HepG2 (cell line): ENCODE data around the gene BOLA3. TPM values are rescaled to one million over a fixed set of nuclear protein-coding genes. Genes with fewer than 3 reads are reported as not detected.
A peak's percentile ranks its signal among the peaks of the same experiment; 100 is the strongest.

ENCODE experiments used
- ATAC-seq: fragments of 200-7000 bp; cut with Tn5 transposase; 3 replicates; pipeline ENCODE4 v1.9.1; 2020; ENCODE audit warnings: mild to moderate bottlenecking, moderate library complexity
- BruUV-seq: library from RNA; stranded (reverse); fragments of 400-500 nt; replicated peaks from 2 replicates; lab custom pipeline; 2021; lab: Mats Ljungman, UMichigan
- CTCF ChIA-PET: fragments of 300-600 bp; formaldehyde crosslinking; extraction: SDS; loops from one replicate; lab custom pipeline; 2021; ENCODE audit warnings: low total read pairs, inconsistent platforms, low intra/inter-chr PET ratio; lab: Yijun Ruan, JAX
- POLR2A ChIA-PET: fragments of 350-600 bp; sonication (Branson Sonifier 250); formaldehyde crosslinking; loops from one replicate; lab custom pipeline; 2020; ENCODE audit warnings: antibody characterized with exemption, inconsistent platforms; lab: Yijun Ruan, JAX
- DNase-seq: peaks from one replicate; pipeline ENCODE4 v3.0.0-alpha.2; 2015; ENCODE audit warnings: low spot score
- FAIRE-seq: peaks from 3 replicates; lab custom pipeline; 2011; peaks lifted over from hg19 to GRCh38; lab: Jason Lieb, UNC
- H2AFZ ChIP-seq: one replicate; pipeline ENCODE4 v1.6.1; 2011; ENCODE audit warnings: low read length, inconsistent platforms
- H3K27ac ChIP-seq: fragments of 300-600 bp; 3 replicates; pipeline ENCODE4 v1.8.0; 2011; ENCODE audit warnings: mixed run types, mild to moderate bottlenecking, mixed read lengths, low read length, inconsistent platforms; ENCODE audit not compliant: insufficient read depth; ENCODE audit errors: extremely low read length
- H3K27me3 ChIP-seq, 2 experiments: fragments of 200-600 bp in 1 of 2; 2 replicates in 1 of 2; 3 replicates in 1 of 2; pipeline versions ENCODE4 v1.6.0 to v1.8.0; 2011; ENCODE audit warnings: low read length in 2 of 2, mild to moderate bottlenecking in 2 of 2, moderate library complexity in 2 of 2, inconsistent platforms in 1 of 2; ENCODE audit not compliant: insufficient read depth in 2 of 2, control insufficient read depth in 1 of 2
- H3K36me3 ChIP-seq, 2 experiments: fragments of 200-600 bp in 1 of 2; replicated peaks in 1 of 2; 2 replicates in 1 of 2; 3 replicates in 1 of 2; pipeline versions ENCODE4 v1.5.1 to v1.8.0; 2011; ENCODE audit warnings: low read length in 2 of 2, inconsistent platforms in 1 of 2; ENCODE audit not compliant: insufficient read depth in 2 of 2, control insufficient read depth in 1 of 2
- H3K4me1 ChIP-seq: 2 replicates; pipeline ENCODE4 v1.5.1; 2012; ENCODE audit warnings: low read length, inconsistent platforms; ENCODE audit not compliant: insufficient read depth
- H3K4me2 ChIP-seq: 2 replicates; pipeline ENCODE4 v1.6.0; 2011; ENCODE audit warnings: low read depth, low read length, inconsistent platforms
- H3K4me3 ChIP-seq, 3 experiments: fragments of 200-600 bp in 1 of 3; sonication (generic), shearing (Covaris generic) in 1 of 3; replicated peaks in 1 of 3; 2 replicates each; pipeline ENCODE4 v1.5.1; 2011 to 2016; ENCODE audit warnings: low read length in 3 of 3, inconsistent platforms in 2 of 3, low read depth in 2 of 3, mild to moderate bottlenecking in 2 of 3, control low read depth in 1 of 3, mixed read lengths in 1 of 3; ENCODE audit not compliant: insufficient read depth in 1 of 3
- H3K79me2 ChIP-seq: one replicate; pipeline ENCODE4 v1.6.1; 2011; ENCODE audit warnings: low read length, inconsistent platforms; ENCODE audit not compliant: insufficient read depth
- H3K9ac ChIP-seq: 2 replicates; pipeline ENCODE4 v1.6.0; 2011; ENCODE audit warnings: mild to moderate bottlenecking, low read depth, low read length, inconsistent platforms; ENCODE audit not compliant: insufficient read depth
- H3K9me3 ChIP-seq: 2 replicates; pipeline ENCODE4 v1.5.1; 2012; ENCODE audit warnings: mild to moderate bottlenecking, low read length
- H4K20me1 ChIP-seq: 2 replicates; pipeline ENCODE4 v1.6.0; 2011; ENCODE audit warnings: inconsistent platforms, mild to moderate bottlenecking, low read length, moderate library complexity; ENCODE audit not compliant: insufficient read depth
- POLR2AphosphoS5 ChIP-seq: IDR thresholded peaks from 2 replicates; pipeline ENCODE4 v1.6.1; 2012; ENCODE audit warnings: low read depth, low read length
- POLR2G ChIP-seq: fragments of 200-400 bp; formaldehyde crosslinking; IDR thresholded peaks from 2 replicates; pipeline ENCODE4 v1.6.1; 2018; ENCODE audit warnings: mild to moderate bottlenecking, low read depth, low read length, moderate library complexity
- RFX5 ChIP-seq: IDR thresholded peaks from 2 replicates; pipeline ENCODE4 v1.6.1; 2011; ENCODE audit warnings: low read depth, low read length, improper control_type of control experiment
- ZNF567 ChIP-seq: sonication (generic); formaldehyde crosslinking; IDR thresholded peaks from 2 replicates; pipeline ENCODE4 v1.8.1; 2023; ENCODE audit warnings: mild to moderate bottlenecking, missing genetic modification reagents, borderline replicate concordance
- WGBS: methylation state at CpG from one replicate; pipeline ENCODE4 v1.1.6; 2017; ENCODE audit warnings: low lambda C conversion rate; 5-methylcytosine and 5-hydroxymethylcytosine counted together
- in situ Hi-C: cut with HindIII; loops from 2 replicates; pipeline ENCODE4 v1.10.0; 2017; ENCODE audit warnings: low pct_unique_long_range_greater_than_20kb; ENCODE audit not compliant: extremely low pct_ligation_motif_present
- intact Hi-C: fragments of 100-400 bp; cut with micrococcal nuclease; formaldehyde crosslinking; loops from one replicate; pipeline ENCODE4 v1.10.0; 2022; ENCODE audit not compliant: unreplicated experiment
- polyA plus RNA-seq, 8 experiments: library from polyadenylated mRNA; depleted of rRNA in 3 of 8; stranded (reverse) in 7 of 8; unstranded in 1 of 8; fragments of >200 nt; fragmentation: Illumina TruSeq in 4 of 8; extraction: Trizol in 4 of 8; gene quantifications; 2 replicates each; pipeline versions ENCODE4 v1.2.1 to v1.2.3, GENCODE V29; 2011 to 2016; ENCODE audit warnings: low read depth in 4 of 8, missing spikeins in 1 of 8, mixed read lengths in 1 of 8; ENCODE audit not compliant: insufficient read depth in 1 of 8
- total RNA-seq, 5 experiments: library from RNA; depleted of rRNA; stranded (reverse); fragments of >200 nt; fragmentation: Illumina TruSeq; extraction: Trizol; gene quantifications; 2 replicates each; pipeline ENCODE4 v1.2.3, GENCODE V29; 2016; ENCODE audit warnings: low read depth in 1 of 5
- TF ChIP-seq, protein P1 (sequence below): sonication (generic); formaldehyde crosslinking; IDR thresholded peaks from 2 replicates; pipeline ENCODE4 v1.4.0; 2020; ENCODE audit warnings: low read depth, mild to moderate bottlenecking, missing genetic modification reagents

Gene BOLA3
- total and polyA plus RNA-seq, 2 of the 13 experiments (the other 11 are each of a cell fraction or from before 2014, with no cell fraction given) = 89.7 to 170 TPM

DNA sequence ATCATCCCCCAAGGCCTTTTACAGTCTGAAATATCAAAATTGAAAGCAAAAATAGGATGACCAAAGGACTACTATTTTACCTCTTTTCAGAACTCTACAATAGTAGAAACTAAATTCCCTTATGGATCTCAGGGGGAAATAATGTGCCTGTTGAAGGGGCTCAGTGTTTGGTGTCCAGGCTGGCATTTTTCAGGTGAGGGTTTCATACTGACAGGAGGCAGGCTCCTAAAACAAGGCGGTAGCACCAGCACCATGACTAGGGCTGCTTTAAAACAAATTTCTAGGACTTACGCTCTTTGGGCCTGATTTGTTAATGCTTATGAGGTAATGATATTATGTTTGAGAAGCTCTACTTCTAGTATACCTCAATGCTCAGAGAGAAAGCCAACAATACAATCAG lies 5.2 kb upstream of the BOLA3 start:
- no peak for FAIRE-seq
- intact Hi-C loops = no loop called here
- H3K36me3 ChIP-seq = peaks cover 7 to 39% of the 10 kb centered on the region in 2 experiments
- TF ChIP-seq POLR2G = peak; percentile 55
- peak; percentile 38; the same call in 1 of the 2 replicates for TF ChIP-seq POLR2AphosphoS5
- no peak for TF ChIP-seq ZNF567
- no TSS peak for BruUV-seq
- no peaks in the 10 kb centered on the region for H3K9me3 ChIP-seq
- in situ Hi-C loops = no loop called here
- no peak for DNase-seq
- H3K4me2 ChIP-seq = no peak overlapping the region
- H3K27ac ChIP-seq = no peak overlapping the region
- ChIA-PET POLR2A (no interaction called here), CTCF (interaction anchor here (1.7 kb wide), 1 partner anchor 329 kb away, joined by 4 read pairs; no protein-coding TSS in a partner anchor)
- H2AFZ ChIP-seq = no peak overlapping the region
- H3K27me3 ChIP-seq = no peaks in the 10 kb centered on the region; a peak in 1 of 5 replicates
- ATAC-seq = no peak
- H3K9ac ChIP-seq = no peak overlapping the region
- peaks cover 17% of the 10 kb centered on the region for H3K4me1 ChIP-seq
- H4K20me1 ChIP-seq = no peaks in the 10 kb centered on the region
- WGBS = 92% methylated on average over 2 of the region's 2 CpGs
- H3K79me2 ChIP-seq = peaks cover 8% of the 10 kb centered on the region
- H3K4me3 ChIP-seq = no peak overlapping the region

GRCh38 chr2:74149570-74150319 lies 2.0 kb upstream of the BOLA3 start:
- no peaks in the 10 kb centered on the region for H3K9me3 ChIP-seq
- no peak overlapping the region for H3K27ac ChIP-seq
- ATAC-seq = no peak
- peak overlapping the region; percentile 97; the same call in 1 of the 2 replicates for H3K4me2 ChIP-seq
- H3K4me3 ChIP-seq = no peak overlapping the region
- H3K4me1 ChIP-seq = peaks cover 33% of the 10 kb centered on the region
- no TSS peak for BruUV-seq
- peak; percentile 77 for TF ChIP-seq RFX5
- TF ChIP-seq, protein P1, sequence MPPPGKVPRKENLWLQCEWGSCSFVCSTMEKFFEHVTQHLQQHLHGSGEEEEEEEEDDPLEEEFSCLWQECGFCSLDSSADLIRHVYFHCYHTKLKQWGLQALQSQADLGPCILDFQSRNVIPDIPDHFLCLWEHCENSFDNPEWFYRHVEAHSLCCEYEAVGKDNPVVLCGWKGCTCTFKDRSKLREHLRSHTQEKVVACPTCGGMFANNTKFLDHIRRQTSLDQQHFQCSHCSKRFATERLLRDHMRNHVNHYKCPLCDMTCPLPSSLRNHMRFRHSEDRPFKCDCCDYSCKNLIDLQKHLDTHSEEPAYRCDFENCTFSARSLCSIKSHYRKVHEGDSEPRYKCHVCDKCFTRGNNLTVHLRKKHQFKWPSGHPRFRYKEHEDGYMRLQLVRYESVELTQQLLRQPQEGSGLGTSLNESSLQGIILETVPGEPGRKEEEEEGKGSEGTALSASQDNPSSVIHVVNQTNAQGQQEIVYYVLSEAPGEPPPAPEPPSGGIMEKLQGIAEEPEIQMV (CRISPR knock-in tag) = no peak
- TF ChIP-seq, all 625 proteins: peak for 1
- Histone ChIP-seq H4K20me1 (no peaks in the 10 kb centered on the region), H3K9ac (no peak overlapping the region), H3K79me2 (peaks cover 22% of the 10 kb centered on the region), H2AFZ (no peak overlapping the region), H3K36me3 (peaks cover 3 to 19% of the 10 kb centered on the region in 2 experiments; a peak in 4 of 5 replicates), H3K27me3 (no peaks in the 10 kb centered on the region; a peak in 1 of 5 replicates)
- in situ Hi-C loops (loop anchor here (25.0 kb wide), 1 partner anchor 312 kb away; the partner anchor contains the start of gene STAMBP), intact Hi-C loops (loop anchor here (5.0 kb wide), 1 partner anchor 48 kb away; the partner anchor contains the start of gene MTHFD2)
- WGBS = 95% methylated on average over 7 of the region's 7 CpGs
- ChIA-PET POLR2A (interaction anchor here (0.8 to 2.9 kb wide), 5 partner anchors 13 to 412 kb away, joined by 3 to 27 read pairs (median 4); partner anchors contain the start of genes MOB1A, STAMBP and TPRKB), CTCF (no interaction called here)
- FAIRE-seq (no peak), DNase-seq (no peak)
